ENCODE measurements around the gene MLXIPL. TPM values are rescaled to one million over a fixed set of nuclear protein-coding genes. Genes with fewer than 3 reads are reported as not detected.
"Not testable (repeated sequence)": the region's sequence is repeated elsewhere in the genome, so short reads cannot be mapped to it uniquely, and the experiment has no call there.

MLXIPL gene
- total RNA-seq, 1 donor from 2014 or later = not detected

DNA sequence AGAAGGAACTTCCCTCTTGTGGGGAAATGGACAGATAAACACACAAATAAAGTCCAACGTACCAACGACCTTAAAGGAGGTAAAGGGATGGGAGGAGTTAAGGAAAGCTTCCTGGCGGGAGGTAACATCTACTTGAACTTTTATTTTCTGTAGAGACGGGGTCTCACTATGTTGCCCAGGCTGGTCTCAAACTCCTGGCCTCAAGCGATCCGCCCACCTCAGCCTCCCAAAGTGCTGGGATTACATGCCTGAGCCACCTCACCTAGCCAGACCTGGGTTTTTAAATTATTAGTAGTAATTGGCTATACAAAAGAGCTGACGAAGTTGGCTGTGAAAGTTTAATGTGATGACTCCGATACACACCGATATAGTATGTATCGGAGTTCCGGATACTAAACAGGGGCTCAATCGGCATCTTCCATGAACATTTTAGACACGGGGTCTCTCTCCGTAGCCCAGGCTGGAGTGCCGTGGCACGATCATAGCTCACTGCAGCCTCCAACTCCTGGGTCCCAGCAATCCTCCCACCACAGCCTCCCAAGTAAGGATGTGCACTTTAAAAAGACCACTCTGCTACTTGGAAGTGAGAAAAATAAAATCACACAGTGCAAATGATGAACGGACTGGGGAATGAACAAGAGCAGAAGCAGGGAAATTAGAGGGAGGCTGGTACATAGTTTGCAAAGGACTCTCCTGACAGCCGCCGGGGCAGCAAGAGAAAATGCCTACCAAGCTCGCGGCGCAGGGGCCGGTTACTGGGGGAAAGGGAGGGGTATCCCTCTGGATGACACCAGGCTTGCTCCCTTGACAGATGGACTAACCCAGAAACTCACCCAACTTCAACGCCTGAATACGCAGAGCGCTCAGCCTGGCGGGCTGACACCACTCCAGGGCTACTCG is 67.9 kb downstream of the MLXIPL start:
- no peak for DNase-seq (ENCODE audit: extremely low read depth, low read depth, low spot score)

DNA sequence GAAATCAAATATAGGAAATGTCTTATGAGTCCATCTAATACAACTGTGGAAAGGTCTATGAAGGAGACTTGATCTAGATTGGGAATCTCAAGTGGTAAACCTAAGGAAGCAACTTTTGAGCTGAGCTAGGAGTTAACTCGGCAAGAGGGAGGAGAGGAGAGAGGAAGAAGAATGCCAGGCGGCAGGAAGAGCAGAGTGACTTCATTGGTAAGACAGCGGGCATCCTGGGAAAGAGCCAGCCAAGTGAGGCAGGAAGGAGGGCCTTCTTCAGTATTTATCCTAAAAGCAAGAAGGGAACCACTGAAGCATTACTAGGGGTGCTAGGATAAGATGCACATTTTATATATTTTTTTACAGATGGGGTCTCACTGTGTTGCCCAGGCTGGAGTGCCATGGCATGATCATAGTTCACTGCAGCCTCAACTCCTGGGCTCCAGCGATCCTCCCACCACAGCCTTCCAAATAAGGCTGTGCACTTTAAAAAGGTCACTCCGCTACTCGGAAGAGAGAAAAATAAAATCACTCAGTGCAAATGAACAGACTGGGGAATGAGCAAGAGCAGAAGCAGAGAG is 68.8 kb downstream of the MLXIPL start:
- no peak for DNase-seq (ENCODE audit: extremely low read depth, low read depth, low spot score)

DNA sequence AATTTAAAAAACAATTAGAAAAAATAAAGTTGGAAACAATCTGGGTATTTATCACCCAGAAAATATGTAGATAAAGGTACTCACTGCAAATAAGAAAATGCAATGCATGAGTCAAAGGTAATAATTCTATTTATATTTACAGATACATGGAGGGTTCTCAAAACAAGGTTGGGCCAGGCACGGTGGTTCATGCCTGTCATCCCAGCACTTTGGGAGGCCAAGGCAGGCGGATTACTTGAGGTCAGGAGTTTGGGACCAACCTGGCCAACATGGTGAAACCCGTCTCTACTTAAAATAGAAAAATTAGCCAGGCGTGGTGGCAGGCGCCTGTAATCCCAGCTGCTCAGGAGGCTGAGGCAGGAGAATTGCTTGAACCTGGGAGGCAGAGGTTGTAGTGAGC is 74.2 kb downstream of the MLXIPL start:
- not testable (repeated sequence) for DNase-seq (ENCODE audit: extremely low read depth, low read depth, low spot score)

DNA sequence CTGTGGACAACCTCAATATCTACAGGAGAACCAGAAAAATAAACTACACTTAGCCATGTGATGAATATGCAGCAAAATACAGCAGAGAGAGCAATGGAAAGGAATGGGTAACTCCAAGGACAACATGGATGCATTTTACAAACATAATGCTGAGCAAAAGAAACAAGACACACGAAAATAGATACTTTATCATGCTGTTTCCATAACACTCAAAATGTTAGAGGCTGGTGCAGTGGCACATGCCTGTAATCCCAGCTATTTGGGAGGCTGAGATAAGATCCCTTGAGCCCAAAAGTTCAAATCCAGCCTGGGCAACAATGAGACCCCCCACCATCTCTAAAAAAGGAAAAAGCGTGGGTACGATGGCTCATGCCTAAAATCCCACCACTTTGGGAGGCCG is 75.1 kb downstream of the MLXIPL start:
- no peak for DNase-seq (ENCODE audit: extremely low read depth, low read depth, low spot score)

DNA sequence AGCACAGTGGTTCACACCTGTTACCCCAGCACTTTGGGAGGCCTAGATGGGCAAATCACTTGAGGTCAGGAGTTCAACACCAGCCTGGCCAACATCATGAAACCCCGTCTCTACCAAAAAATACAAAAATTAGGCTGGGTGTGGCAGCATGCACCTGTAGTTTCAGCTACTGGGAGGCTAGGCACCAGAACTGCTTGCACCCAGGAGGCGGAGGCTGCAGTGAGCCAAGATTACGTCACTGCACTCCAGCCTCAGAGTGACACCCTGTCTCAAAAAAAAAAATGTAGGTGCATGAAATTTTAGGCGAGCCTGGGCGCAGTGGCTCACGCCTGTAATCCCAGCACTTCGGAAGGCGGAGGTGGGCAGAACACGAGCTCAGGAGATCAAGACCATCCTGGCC is 76.5 kb downstream of the MLXIPL start:
- DNase-seq (ENCODE audit: extremely low read depth, low read depth, low spot score) = no peak

DNA sequence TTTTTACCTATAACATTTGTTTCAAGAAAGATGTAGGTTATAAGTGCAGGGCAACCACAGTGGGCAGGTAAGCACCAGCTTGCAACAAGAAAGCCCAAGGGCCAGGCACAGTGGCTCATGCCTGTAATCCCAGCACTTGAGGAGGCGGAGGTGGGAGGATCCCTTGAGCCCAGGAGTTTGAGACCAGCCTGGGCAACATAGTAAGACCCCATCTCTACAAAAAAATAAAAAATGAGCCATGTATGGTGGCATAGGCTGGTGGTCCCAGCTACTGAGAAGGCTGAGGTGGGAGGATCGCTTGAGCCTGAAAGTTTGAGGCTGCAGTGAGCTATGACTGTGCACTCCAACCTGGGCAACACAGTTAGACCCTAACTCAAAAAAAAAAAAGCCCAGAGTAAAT is 79.6 kb downstream of the MLXIPL start:
- no peak for DNase-seq (ENCODE audit: extremely low read depth, low read depth, low spot score)

Other genes with a start within 250 kb of the MLXIPL start
- gene FZD9, start 190.7 kb downstream of the MLXIPL start, total RNA-seq = 1.6 and 1.9 TPM in 2 replicates
- 43.4 and 57.2 TPM in 2 replicates for gene BAZ1B, start 102.2 kb downstream of the MLXIPL start, total RNA-seq
- gene BCL7B, start 66.8 kb downstream of the MLXIPL start, total RNA-seq = 53.7 and 60.2 TPM in 2 replicates
- 43.4 and 70.9 TPM in 2 replicates for gene TBL2, start 45.9 kb downstream of the MLXIPL start, total RNA-seq
- gene VPS37D, start 43.3 kb upstream of the MLXIPL start, total RNA-seq = 2.8 and 6.9 TPM in 2 replicates
- 4.6 and 5.4 TPM in 2 replicates for gene DNAJC30, start 58.9 kb upstream of the MLXIPL start, total RNA-seq
- 57.3 and 59.3 TPM in 2 replicates for gene BUD23, start 59.1 kb upstream of the MLXIPL start, total RNA-seq
- 19.5 and 22.0 TPM in 2 replicates for gene STX1A, start 95.1 kb upstream of the MLXIPL start, total RNA-seq
- 12.4 and 14.3 TPM in 2 replicates for gene ABHD11, start 114.3 kb upstream of the MLXIPL start, total RNA-seq
- not detected in 2 replicates for gene CLDN3, start 145.7 kb upstream of the MLXIPL start, total RNA-seq
- 0.93 and 9.4 TPM in 2 replicates for gene CLDN4, start 206.5 kb upstream of the MLXIPL start, total RNA-seq
- gene METTL27, start 218.0 kb upstream of the MLXIPL start, total RNA-seq = 0.41 and 5.3 TPM in 2 replicates
- not detected in 2 replicates for gene TMEM270, start 236.6 kb upstream of the MLXIPL start, total RNA-seq

All from glomerular endothelial cell (primary cell).